Coronary artery (tissue), 2 donors: Measurements from ENCODE around the gene HOXD12.

Source experiments
- DNase-seq: peaks from one replicate; pipeline ENCODE4 v3.0.0-alpha.2; 2017; ENCODE audit warnings: low spot score
- H3K27ac ChIP-seq, 2 donors: fragments of 200-600 bp; sonication (generic); one replicate each; pipeline ENCODE4 v1.5.1; 2016 to 2019
- H3K4me3 ChIP-seq: fragments of 200-600 bp; sonication (generic); 2 replicates; pipeline ENCODE4 v1.5.1; 2016; ENCODE audit warnings: mild to moderate bottlenecking, moderate library complexity
- CTCF ChIP-seq: fragments of 200-600 bp; sonication (generic); IDR thresholded peaks from one replicate; pipeline ENCODE4 v1.5.1; 2019; ENCODE audit warnings: antibody characterized with exemption

The HOXD12 gene

GRCh38 chr2:176104316-176105077 lies 4.9 kb downstream of the HOXD12 start:
- no peak for DNase-seq
- Histone ChIP-seq H3K27ac (no peak overlapping the region), H3K4me3 (peak overlapping the region; percentile 53)
- no peak for TF ChIP-seq CTCF

- H3K4me3 ChIP-seq: peak overlapping the region; percentile 53
- TF ChIP-seq CTCF: no peak
- H3K27ac ChIP-seq: no peak overlapping the region
- DNase-seq: no peak
Observed at GRCh38 chr2:176105078-176105729, 5.6 kb downstream of the HOXD12 start.

GRCh38 chr2:176105730-176106580 lies 6.4 kb downstream of the HOXD12 start:
- Histone ChIP-seq H3K27ac (no peak overlapping the region), H3K4me3 (peak overlapping the region; percentile 67)
- DNase-seq: no peak
- no peak for TF ChIP-seq CTCF

- Histone ChIP-seq H3K4me3 (peak within 1 kb of the TSS; percentile 67), H3K27ac (no peak within 1 kb of the TSS)
- DNase-seq: no peak
- no peak for TF ChIP-seq CTCF
Observed at GRCh38 chr2:176106581-176107539, 7.3 kb downstream of the HOXD12 start, which contains the start of gene HOXD11. Gene HOXD11, plus strand, starts transcription at chr2:176107280. Its CDS starts 76 bp downstream, at chr2:176107356.

GRCh38 chr2:176107731-176108181 lies 8.2 kb downstream of the HOXD12 start:
- TF ChIP-seq CTCF: no peak
- no peak for DNase-seq
- Histone ChIP-seq H3K4me3 (peak overlapping the region; percentile 67), H3K27ac (no peak overlapping the region)
